ENCODE data around the gene DNAJB8. TPM values are rescaled to one million over a fixed set of nuclear protein-coding genes. Genes with fewer than 3 reads are reported as not detected.

DNAJB8 gene
- polyA plus RNA-seq, 2 of the 4 experiments (the other 2 are of a cell fraction) = not detected

GRCh38 chr3:128447561-128448013 lies 19.1 kb downstream of the DNAJB8 start (continued):
- TF ChIP-seq CTCF (IDR thresholded peaks at IDR 0.05) = no peak

- TF ChIP-seq EHMT2 (IDR thresholded peaks at IDR 0.05; ENCODE audit: low read depth) (no peak), ZFP36 (IDR thresholded peaks at IDR 0.05; ENCODE audit: borderline replicate concordance, partially characterized antibody) (no peak), HMGXB4 (CRISPR knock-in tag; IDR thresholded peaks at IDR 0.05; ENCODE audit: borderline replicate concordance) (no peak), FOSB (CRISPR knock-in tag; IDR thresholded peaks at IDR 0.05) (no peak)
- DNase-seq (ENCODE audit: low read depth in 1 of 2, low spot score in 1 of 2) (no peak), ATAC-seq (no peak), FAIRE-seq (no peak)
- H3K4me3 ChIP-seq = no peak overlapping the region
- no peaks in the 10 kb centered on the region for H3K4me1 ChIP-seq
- H3K9me3 ChIP-seq = no peaks in the 10 kb centered on the region
- no peak overlapping the region for H3K4me2 ChIP-seq
- POLR2A ChIA-PET = no interaction called here
- CTCF ChIA-PET = interaction anchor here (1.2 kb wide), 1 partner anchor 21 kb away, joined by 3 read pairs; no protein-coding TSS in a partner anchor
- 40% methylated on average over 1 of the region's 1 CpG for WGBS (ENCODE audit: missing lambda C conversion rate)
- no peak overlapping the region for H3K27ac ChIP-seq
These were observed 19.9 kb downstream of the DNAJB8 start for GRCh38 chr3:128446821-128447220.

- ChIA-PET CTCF (no interaction called here), POLR2A (no interaction called here)
- H3K4me2 ChIP-seq = no peak overlapping the region
- ATAC-seq = no peak
- 13% methylated on average over 1 of the region's 1 CpG for WGBS (ENCODE audit: missing lambda C conversion rate)
- no peaks in the 10 kb centered on the region for H3K9me3 ChIP-seq
- FAIRE-seq = no peak
- H3K4me1 ChIP-seq = no peaks in the 10 kb centered on the region
- DNase-seq (ENCODE audit: low read depth in 1 of 2, low spot score in 1 of 2) = no peak
- no peak for TF ChIP-seq CBX2 (IDR thresholded peaks at IDR 0.05; ENCODE audit: borderline replicate concordance, low read depth)
- no peak for TF ChIP-seq TP53 (CRISPR knock-in tag; IDR thresholded peaks at IDR 0.05)
- TF ChIP-seq HEYL (CRISPR knock-in tag; IDR thresholded peaks at IDR 0.05) = no peak
- TF ChIP-seq POLR2A (IDR thresholded peaks at IDR 0.05; ENCODE audit: low read length) = no peak
- no peak for TF ChIP-seq TFCP2L1 (CRISPR knock-in tag; IDR thresholded peaks at IDR 0.05)
- no peak for TF ChIP-seq ZFP36 (IDR thresholded peaks at IDR 0.05; ENCODE audit: borderline replicate concordance, partially characterized antibody)
- TF ChIP-seq CHD2 (IDR thresholded peaks at IDR 0.05; ENCODE audit: low read length, partially characterized antibody) = no peak
- TF ChIP-seq MAX (IDR thresholded peaks at IDR 0.05) = no peak
- H3K4me3 ChIP-seq = no peak overlapping the region
- H3K27ac ChIP-seq = no peak overlapping the region
These were observed 21.3 kb downstream of the DNAJB8 start for GRCh38 chr3:128445357-128445756.

GRCh38 chr3:128443771-128444170 lies 22.9 kb downstream of the DNAJB8 start:
- no peaks in the 10 kb centered on the region for H3K4me1 ChIP-seq
- DNase-seq (ENCODE audit: low read depth in 1 of 2, low spot score in 1 of 2) (no peak), ATAC-seq (no peak), FAIRE-seq (no peak)
- WGBS (ENCODE audit: missing lambda C conversion rate) = 2% methylated on average over 3 of the region's 3 CpGs
- no peaks in the 10 kb centered on the region for H3K9me3 ChIP-seq
- H3K27ac ChIP-seq = no peak overlapping the region
- H3K4me3 ChIP-seq = no peak overlapping the region
- no peak overlapping the region for H3K4me2 ChIP-seq
- ChIA-PET CTCF (interaction anchor here (0.7 to 1.3 kb wide), 2 partner anchors 9 to 18 kb away, joined by 3 read pairs; no protein-coding TSS in a partner anchor), POLR2A (no interaction called here)
- no peak for TF ChIP-seq CEBPB (IDR thresholded peaks at IDR 0.05)
- TF ChIP-seq PBX3 (IDR thresholded peaks at IDR 0.05) = no peak
- no peak for TF ChIP-seq EHMT2 (IDR thresholded peaks at IDR 0.05; ENCODE audit: low read depth)
- no peak for TF ChIP-seq RFX5 (IDR thresholded peaks at IDR 0.05)
- TF ChIP-seq ZFP36 (IDR thresholded peaks at IDR 0.05; ENCODE audit: borderline replicate concordance, partially characterized antibody) = no peak
- no peak for TF ChIP-seq EP300 (IDR thresholded peaks at IDR 0.05)
- no peak for TF ChIP-seq PHF8 (IDR thresholded peaks at IDR 0.05; ENCODE audit: borderline replicate concordance, low read depth)
- TF ChIP-seq E2F6 (IDR thresholded peaks at IDR 0.05; ENCODE audit: borderline replicate concordance, low read depth) = no peak

Measured in A549 (cell line).